Kidney (tissue), 14 donors: ENCODE data around the gene AGTRAP. TPM values are rescaled to one million over a fixed set of nuclear protein-coding genes. Genes with fewer than 3 reads are reported as not detected.

Source experiments
- DNase-seq, 5 donors: peaks; one replicate each; pipeline ENCODE4 v3.0.0-alpha.2; 2013 to 2020
- FAIRE-seq: peaks from 2 replicates; lab custom pipeline; 2012; peaks lifted over from hg19 to GRCh38; lab: Jason Lieb, UNC
- H3K27ac ChIP-seq, 2 donors: one replicate each; pipeline ENCODE4 v1.7.0; 2013; ENCODE audit warnings: low read depth in 2 of 2, low read length in 2 of 2, inconsistent platforms in 1 of 2
- H3K27me3 ChIP-seq: one replicate; pipeline ENCODE4 v1.7.1; 2013; ENCODE audit warnings: low read length, inconsistent platforms; ENCODE audit not compliant: control insufficient read depth, insufficient read depth
- H3K36me3 ChIP-seq, 3 donors: one replicate each; pipeline versions ENCODE4 v1.7.0 to v1.7.1; 2013; ENCODE audit warnings: low read length in 3 of 3, control low read depth in 1 of 3, inconsistent platforms in 1 of 3; ENCODE audit not compliant: insufficient read depth in 3 of 3, control insufficient read depth in 2 of 3
- H3K4me1 ChIP-seq, 3 donors: one replicate each; pipeline versions ENCODE4 v1.7.0 to v1.7.1; 2013; ENCODE audit warnings: low read length in 3 of 3, inconsistent platforms in 1 of 3, low read depth in 1 of 3; ENCODE audit not compliant: control insufficient read depth in 2 of 3, insufficient read depth in 2 of 3
- H3K4me3 ChIP-seq, 3 donors: one replicate each; pipeline versions ENCODE4 v1.7.0 to v1.8.1; 2013; ENCODE audit warnings: low read length in 3 of 3, control low read depth in 1 of 3, inconsistent platforms in 1 of 3
- H3K9ac ChIP-seq, 3 donors: one replicate each; pipeline versions ENCODE4 v1.7.0 to v1.7.1; 2013; ENCODE audit warnings: low read length in 3 of 3, control low read depth in 1 of 3, inconsistent platforms in 1 of 3
- H3K9me3 ChIP-seq, 3 donors: one replicate each; pipeline versions ENCODE4 v1.7.0 to v1.7.1; 2013; ENCODE audit warnings: low read length in 3 of 3, control low read depth in 1 of 3, inconsistent platforms in 1 of 3; ENCODE audit not compliant: control insufficient read depth in 2 of 3, insufficient read depth in 1 of 3
- CTCF ChIP-seq: IDR thresholded peaks from 3 replicates; pipeline ENCODE4 v1.5.1; 2012; ENCODE audit warnings: mild to moderate bottlenecking, moderate library complexity, borderline replicate concordance; ENCODE audit not compliant: insufficient read depth; ENCODE audit errors: extremely low read depth
- intact Hi-C: fragments of 100-400 bp; cut with DNase I; formaldehyde crosslinking; loops from one replicate; pipeline ENCODE4 v1.11.1; 2022
- polyA plus RNA-seq: library from polyadenylated mRNA; stranded (reverse); fragments of 350-450 nt; fragmentation: Illumina TruSeq; extraction: RNeasy Lipid Tissue Mini Kit (QIAGEN cat#74804); gene quantifications from one replicate; pipeline ENCODE4 v1.2.3, GENCODE V29; 2014; ENCODE audit warnings: low read depth, low replicate concordance; ENCODE audit not compliant: insufficient read depth
- total RNA-seq: library from RNA; stranded (reverse); fragmentation: NEBNext Ultra II Directional; extraction: Animal tissue kit (Norgen Biotek cat#: 25700); gene quantifications from one replicate; pipeline ENCODE4 v1.2.1, GENCODE V29; 2021
- donor health status: control.
- donor health status: control.
- donor health status: control.
- donor health status: control.
- donor health status: control.
- donor health status: DM: yes; HTN: yes; CAD: no.
- donor health status: Normal renal cell carcinoma (clear cell type).

The AGTRAP gene
- total and polyA plus RNA-seq, 2 donors from 2014 or later = 66.1 to 140 TPM

GRCh38 chr1:11796036-11796828 lies 60.3 kb downstream of the AGTRAP start:
- no peak for TF ChIP-seq CTCF
- intact Hi-C loops = no loop called here
- H3K27me3 ChIP-seq = no peaks in the 10 kb centered on the region
- no peak overlapping the region for H3K4me3 ChIP-seq
- H3K9ac ChIP-seq = no peak overlapping the region
- H3K36me3 ChIP-seq = peaks cover 0 to 58% (median 24%) of the 10 kb centered on the region in 3 donors
- no peaks in the 10 kb centered on the region for H3K9me3 ChIP-seq
- no peak for FAIRE-seq
- peak overlapping the region; percentile 62 to 68 for H3K27ac ChIP-seq
- peaks cover 0 to 23% (median 18%) of the 10 kb centered on the region in 3 donors for H3K4me1 ChIP-seq
- DNase-seq = peak; percentile 78 to 89 (median 83)

GRCh38 chr1:11797525-11798216 lies 61.7 kb downstream of the AGTRAP start:
- peaks cover 2 to 28% (median 15%) of the 10 kb centered on the region in 3 donors for H3K4me1 ChIP-seq
- no peak overlapping the region for H3K9ac ChIP-seq
- peak overlapping the region; percentile 73 to 83 for H3K27ac ChIP-seq
- H3K4me3 ChIP-seq = no peak overlapping the region
- no peaks in the 10 kb centered on the region for H3K27me3 ChIP-seq
- H3K9me3 ChIP-seq = no peaks in the 10 kb centered on the region
- FAIRE-seq = no peak
- intact Hi-C loops = no loop called here
- peak in 2 of 5 donors; percentile 35 to 89 for DNase-seq
- H3K36me3 ChIP-seq = peaks cover 0 to 45% (median 26%) of the 10 kb centered on the region in 3 donors
- no peak for TF ChIP-seq CTCF

- no peak for FAIRE-seq
These were observed 63.2 kb downstream of the AGTRAP start for GRCh38 chr1:11799099-11799498.

More at GRCh38 chr1:11799099-11799498, 63.2 kb downstream of the AGTRAP start:
- H3K9me3 ChIP-seq = no peaks in the 10 kb centered on the region
- DNase-seq = no peak
- intact Hi-C loops = no loop called here
- no peak overlapping the region for H3K9ac ChIP-seq
- TF ChIP-seq CTCF = no peak
- no peaks in the 10 kb centered on the region for H3K27me3 ChIP-seq
- H3K27ac ChIP-seq = no peak overlapping the region
- H3K4me3 ChIP-seq = no peak overlapping the region
- H3K36me3 ChIP-seq = peaks cover 0 to 38% (median 26%) of the 10 kb centered on the region in 3 donors
- peaks cover 7 to 41% (median 24%) of the 10 kb centered on the region in 3 donors for H3K4me1 ChIP-seq
